KMS-11 (cell line): Measurements from ENCODE around the gene PARD3B.

ENCODE experiments used
- H2AFZ ChIP-seq: fragments of 200-600 bp; sonication (generic); 2 replicates; pipeline ENCODE4 v1.6.1; 2016; ENCODE audit warnings: antibody characterized with exemption, mixed run types, low read depth
- H3K27ac ChIP-seq: fragments of 200-600 bp; sonication (generic); 2 replicates; pipeline ENCODE4 v1.6.1; 2016; ENCODE audit warnings: mild to moderate bottlenecking, mixed run types
- H3K27me3 ChIP-seq: fragments of 200-600 bp; sonication (generic); 2 replicates; pipeline ENCODE4 v1.6.1; 2017; ENCODE audit warnings: mild to moderate bottlenecking, low read depth, mixed run types, moderate library complexity; ENCODE audit not compliant: insufficient read depth
- H3K36me3 ChIP-seq: fragments of 200-600 bp; sonication (generic); 2 replicates; pipeline ENCODE4 v1.6.1; 2017; ENCODE audit warnings: mild to moderate bottlenecking, mixed run types; ENCODE audit not compliant: insufficient read depth
- H3K4me1 ChIP-seq: fragments of 200-600 bp; sonication (generic); 2 replicates; pipeline ENCODE4 v1.6.1; 2016; ENCODE audit warnings: mild to moderate bottlenecking, low read depth, mixed run types; ENCODE audit not compliant: poor library complexity, severe bottlenecking
- H3K4me2 ChIP-seq: fragments of 200-600 bp; sonication (generic); 2 replicates; pipeline ENCODE4 v1.7.0; 2016; ENCODE audit warnings: mild to moderate bottlenecking, mixed run types
- H3K4me3 ChIP-seq: fragments of 200-600 bp; sonication (generic); IDR thresholded peaks from 2 replicates; pipeline ENCODE4 v1.6.1; 2017; ENCODE audit warnings: low read depth, low read length, mixed read lengths; ENCODE audit not compliant: insufficient read depth
- H3K79me2 ChIP-seq: fragments of 200-600 bp; sonication (generic); 2 replicates; pipeline ENCODE4 v1.6.1; 2016; ENCODE audit warnings: low read depth, mixed run types; ENCODE audit not compliant: insufficient read depth
- H3K9ac ChIP-seq: fragments of 200-600 bp; sonication (generic); 2 replicates; pipeline ENCODE4 v1.6.1; 2016; ENCODE audit warnings: mild to moderate bottlenecking, mixed run types
- H4K20me1 ChIP-seq: fragments of 200-600 bp; sonication (generic); 2 replicates; pipeline ENCODE4 v1.6.1; 2016; ENCODE audit warnings: mild to moderate bottlenecking, mixed run types; ENCODE audit not compliant: insufficient read depth
- CTCF ChIP-seq: fragments of 200-600 bp; sonication (generic); conservative IDR thresholded peaks from 2 replicates; pipeline ENCODE4 v1.6.1; 2017; ENCODE audit warnings: low read depth, mild to moderate bottlenecking, antibody characterized with exemption, low read length, moderate library complexity, mixed read lengths

PARD3B gene

GRCh38 chr2:205390866-205391265 lies 845.6 kb downstream of the PARD3B start:
- no peaks in the 10 kb centered on the region for H3K36me3 ChIP-seq
- no peak overlapping the region for H3K27ac ChIP-seq
- TF ChIP-seq CTCF: no peak
- no peaks in the 10 kb centered on the region for H3K4me1 ChIP-seq
- no peaks in the 10 kb centered on the region for H3K27me3 ChIP-seq
- no peak overlapping the region for H2AFZ ChIP-seq
- H3K79me2 ChIP-seq: no peaks in the 10 kb centered on the region
- no peak overlapping the region for H3K4me2 ChIP-seq
- no peaks in the 10 kb centered on the region for H4K20me1 ChIP-seq
- no peak overlapping the region for H3K9ac ChIP-seq
- H3K4me3 ChIP-seq: no peak overlapping the region

GRCh38 chr2:205401511-205401910 lies 856.2 kb downstream of the PARD3B start:
- no peak overlapping the region for H3K27ac ChIP-seq
- H3K4me3 ChIP-seq: no peak overlapping the region
- no peak overlapping the region for H3K9ac ChIP-seq
- H3K79me2 ChIP-seq: no peaks in the 10 kb centered on the region
- no peaks in the 10 kb centered on the region for H3K36me3 ChIP-seq
- H3K4me2 ChIP-seq: no peak overlapping the region
- no peak for TF ChIP-seq CTCF
- no peaks in the 10 kb centered on the region for H3K27me3 ChIP-seq
- H3K4me1 ChIP-seq: no peaks in the 10 kb centered on the region
- H2AFZ ChIP-seq: no peak overlapping the region
- no peaks in the 10 kb centered on the region for H4K20me1 ChIP-seq

GRCh38 chr2:205402011-205402410 lies 856.7 kb downstream of the PARD3B start:
- Histone ChIP-seq H3K4me1 (no peaks in the 10 kb centered on the region), H2AFZ (no peak overlapping the region), H3K9ac (no peak overlapping the region), H3K4me3 (no peak overlapping the region), H3K4me2 (no peak overlapping the region), H3K27ac (no peak overlapping the region), H3K27me3 (no peaks in the 10 kb centered on the region), H3K36me3 (no peaks in the 10 kb centered on the region), H3K79me2 (no peaks in the 10 kb centered on the region), H4K20me1 (no peaks in the 10 kb centered on the region)
- TF ChIP-seq CTCF: no peak

GRCh38 chr2:205403244-205403825 lies 858.1 kb downstream of the PARD3B start:
- H3K27me3 ChIP-seq: no peaks in the 10 kb centered on the region
- no peak overlapping the region for H3K9ac ChIP-seq
- no peak overlapping the region for H3K4me3 ChIP-seq

More at GRCh38 chr2:205403244-205403825, 858.1 kb downstream of the PARD3B start:
- no peaks in the 10 kb centered on the region for H4K20me1 ChIP-seq
- H3K79me2 ChIP-seq: no peaks in the 10 kb centered on the region
- no peaks in the 10 kb centered on the region for H3K36me3 ChIP-seq
- no peak overlapping the region for H3K27ac ChIP-seq
- no peaks in the 10 kb centered on the region for H3K4me1 ChIP-seq
- H3K4me2 ChIP-seq: no peak overlapping the region
- TF ChIP-seq CTCF: no peak
- no peak overlapping the region for H2AFZ ChIP-seq
